Measurements from ENCODE around the gene AKT3.
"Not testable (repeated sequence)": the region's sequence is repeated elsewhere in the genome, so short reads cannot be mapped to it uniquely, and the experiment has no call there.

Gene AKT3

DNA sequence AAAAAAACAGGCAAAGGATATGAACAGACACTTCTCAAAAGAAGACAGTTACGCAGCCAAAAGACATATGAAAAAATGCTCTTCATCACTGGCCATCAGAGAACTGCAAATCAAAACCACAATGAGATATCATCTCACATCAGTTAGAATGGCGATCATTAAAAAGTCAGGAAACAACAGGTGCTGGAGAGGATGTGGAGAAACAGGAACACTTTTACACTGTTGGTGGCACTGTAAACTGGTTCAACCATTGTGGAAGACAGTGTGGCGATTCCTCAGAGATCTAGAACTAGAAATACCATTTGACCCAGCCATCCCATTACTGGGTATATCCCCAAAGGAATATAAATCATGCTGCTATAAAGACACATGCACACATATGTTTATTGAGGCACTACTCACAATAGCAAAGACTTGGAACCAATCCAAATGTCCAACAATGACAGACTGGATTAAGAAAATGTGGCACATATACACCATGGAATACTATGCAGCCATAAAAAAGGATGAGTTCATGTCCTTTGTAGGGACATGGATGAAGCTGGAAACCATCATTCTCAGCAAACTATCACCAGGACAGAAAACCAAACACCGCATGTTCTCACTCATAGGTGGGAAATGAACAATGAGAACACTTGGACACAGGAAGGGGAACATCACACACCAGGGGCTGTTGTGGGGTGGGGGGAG is 77.5 kb downstream of the AKT3 start:
- DNase-seq: not testable (repeated sequence)

DNA sequence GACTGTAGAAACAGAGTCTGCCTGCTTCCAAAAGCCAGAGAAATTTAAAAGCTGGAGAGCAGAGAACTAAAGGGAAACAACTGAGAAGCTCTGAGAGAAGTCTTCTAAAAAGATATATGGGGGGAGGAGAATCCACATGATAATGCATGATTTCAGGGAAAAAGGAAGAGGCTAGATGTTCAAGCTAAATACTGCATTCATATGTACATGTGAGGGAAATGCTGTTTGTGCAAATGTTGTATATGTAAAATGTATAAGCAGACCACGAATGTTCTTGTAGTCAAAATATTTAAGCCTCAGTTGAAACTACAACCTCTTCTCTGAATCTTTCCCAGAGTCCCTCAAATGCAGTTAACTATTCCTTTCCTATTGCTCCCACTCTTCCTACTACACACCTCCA is 79.2 kb downstream of the AKT3 start:
- no peak for DNase-seq

DNA sequence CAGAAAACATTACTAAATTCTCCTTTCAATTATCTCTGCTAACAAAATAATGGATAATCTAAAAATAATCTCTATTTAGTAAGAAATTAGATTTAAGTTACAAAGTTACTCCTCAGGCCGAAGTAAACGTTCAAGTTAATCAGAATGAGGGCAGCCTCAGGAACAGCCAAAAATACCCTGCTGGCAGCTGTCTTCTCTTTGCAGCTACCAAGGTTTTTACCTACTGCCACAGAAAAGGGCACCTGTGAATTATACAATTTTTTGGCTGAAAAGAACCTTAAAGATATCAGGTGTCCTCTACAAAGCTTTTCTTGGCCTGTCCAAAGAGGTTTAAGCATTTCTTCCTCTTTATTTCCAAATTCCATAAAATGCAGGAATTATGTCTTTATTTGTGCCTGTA is 84.4 kb downstream of the AKT3 start:
- DNase-seq: no peak

DNA sequence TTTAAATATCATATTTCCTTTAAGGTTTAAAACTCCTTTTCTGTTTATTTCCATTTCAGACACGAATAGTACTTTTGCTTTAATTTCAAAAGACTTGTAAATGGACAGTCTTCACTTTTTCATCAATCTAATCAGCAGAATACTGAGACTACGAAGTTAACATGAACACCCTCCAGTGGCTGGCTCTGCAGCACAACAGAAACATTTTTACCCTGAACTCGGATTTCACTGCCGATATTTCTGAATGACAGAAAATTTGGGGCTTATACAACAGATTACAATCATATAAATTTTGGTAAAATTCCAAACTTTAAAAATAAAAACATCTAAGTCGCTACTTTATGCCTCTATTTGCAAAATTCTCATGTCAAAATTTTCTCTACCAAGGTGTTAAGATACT is 86.2 kb downstream of the AKT3 start:
- DNase-seq: no peak

DNA sequence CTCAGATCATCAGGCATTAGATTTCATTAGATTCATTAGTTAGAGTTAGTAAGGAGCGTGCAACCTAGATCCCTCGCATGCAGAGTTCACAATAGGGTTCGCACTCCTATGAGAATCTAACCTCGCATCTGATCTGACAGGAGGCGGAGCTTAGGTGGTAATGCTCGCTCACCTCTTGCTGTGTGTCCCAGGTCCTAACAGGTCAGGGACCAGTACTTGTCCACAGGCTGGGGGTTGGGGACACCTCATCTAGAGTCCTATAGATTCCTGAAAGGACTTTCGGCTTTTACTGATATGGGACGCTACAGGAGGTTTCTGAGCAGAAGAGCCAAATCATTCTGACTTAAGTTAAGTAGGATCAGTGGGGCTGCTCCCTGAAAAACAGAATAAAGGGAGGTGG is 91.4 kb downstream of the AKT3 start:
- DNase-seq: no peak

DNA sequence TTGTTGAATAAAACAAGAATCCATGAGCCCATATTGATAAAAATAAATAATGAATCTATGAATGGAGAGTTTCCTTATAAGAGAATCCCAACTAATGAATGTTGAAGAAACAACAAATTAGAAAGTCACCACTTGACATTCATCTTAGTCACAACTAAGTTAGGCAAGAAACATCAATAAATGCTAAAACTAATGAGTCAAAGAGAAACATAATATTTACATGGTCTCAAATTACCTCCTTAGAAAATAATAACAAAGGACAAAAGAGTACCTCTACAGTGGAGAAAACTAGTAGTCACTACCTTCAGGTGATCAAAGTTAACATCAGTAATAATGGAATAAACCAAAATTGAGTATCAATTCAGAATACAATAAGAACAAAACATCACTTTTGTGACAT is 93.5 kb downstream of the AKT3 start:
- no peak for DNase-seq

DNA sequence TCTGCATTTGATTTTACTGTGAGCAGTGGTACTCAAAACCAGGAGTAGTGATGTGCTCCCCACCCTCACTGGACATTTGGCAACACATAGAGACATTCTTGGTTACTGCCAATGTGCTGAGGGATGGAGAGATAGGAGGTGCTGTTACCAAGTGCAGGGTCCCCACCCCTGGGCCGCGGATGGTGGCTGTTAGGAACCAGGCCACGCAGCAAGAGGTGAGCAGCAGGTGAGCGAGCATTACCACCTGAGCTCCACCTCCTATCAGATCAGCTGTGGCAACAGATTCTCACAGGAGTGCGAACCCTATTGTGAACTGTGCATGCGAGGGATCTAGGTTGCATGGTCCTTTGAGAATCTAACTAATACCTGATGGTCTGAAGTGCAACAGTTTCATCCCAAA is 95.7 kb downstream of the AKT3 start:
- DNase-seq: no peak

DNA sequence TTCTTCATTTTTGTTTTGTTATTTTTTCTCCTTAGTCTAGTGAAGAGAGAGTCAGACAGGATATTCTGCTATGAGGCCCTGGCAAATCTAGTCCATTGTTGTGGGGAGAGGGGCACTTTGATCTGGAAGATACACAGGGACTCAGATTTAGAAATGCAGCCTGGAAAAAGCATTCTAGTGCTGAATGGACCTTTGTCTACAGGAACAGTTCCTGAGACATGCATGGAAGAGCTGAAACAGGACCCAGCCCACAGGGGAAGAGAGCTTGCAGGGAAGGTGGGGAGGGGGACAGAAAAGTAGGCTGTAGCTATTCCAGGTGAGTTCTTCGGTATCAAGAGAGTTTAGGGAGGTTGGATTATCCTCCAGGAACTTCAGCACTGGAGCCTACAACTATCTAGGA is 98.5 kb downstream of the AKT3 start:
- DNase-seq: no peak

DNA sequence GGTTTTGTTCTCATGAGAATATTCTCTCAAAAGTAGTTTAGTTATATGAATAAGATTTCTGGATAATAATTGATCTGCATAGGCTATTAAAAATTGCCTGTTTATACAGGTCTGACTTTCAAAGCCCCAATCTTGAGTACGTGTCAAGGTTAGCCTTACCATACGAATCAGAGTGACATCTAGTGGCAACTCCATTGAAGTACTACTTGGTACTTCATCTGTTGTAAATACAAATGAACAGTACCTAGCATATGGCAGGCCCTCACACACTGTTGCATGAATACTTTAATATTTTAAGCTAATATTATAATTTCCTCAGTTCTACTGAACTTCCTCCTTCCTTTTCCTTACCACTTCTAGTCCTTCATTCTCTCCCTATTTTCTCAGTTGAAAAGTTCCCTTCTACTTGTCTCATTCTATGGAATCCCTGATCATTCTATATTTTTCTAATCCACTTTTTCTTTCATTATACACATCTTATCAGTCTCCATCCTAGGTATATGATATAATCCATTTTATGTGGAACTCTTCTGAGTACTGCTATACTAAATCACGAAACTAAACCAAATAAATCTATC is 101.2 kb downstream of the AKT3 start:
- no peak for DNase-seq

DNA sequence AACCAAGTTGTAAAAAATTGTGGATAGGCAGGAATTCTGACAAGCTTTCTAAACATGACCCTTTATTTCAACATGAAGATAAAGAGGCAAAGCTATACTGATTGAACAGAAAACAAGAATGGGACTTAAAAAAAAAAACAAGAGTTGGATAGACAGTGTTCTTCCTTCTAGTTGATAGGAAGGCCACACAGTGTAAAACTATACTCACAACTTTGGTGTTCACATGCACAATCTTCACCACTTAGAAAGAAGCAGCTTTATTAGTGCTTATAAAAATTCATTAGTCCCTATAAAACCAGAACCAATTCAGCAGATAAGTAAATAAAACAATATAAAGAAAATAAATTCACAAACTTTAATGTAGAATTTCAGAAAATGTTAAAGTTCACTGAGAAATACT is 101.8 kb downstream of the AKT3 start:
- DNase-seq: no peak

DNA sequence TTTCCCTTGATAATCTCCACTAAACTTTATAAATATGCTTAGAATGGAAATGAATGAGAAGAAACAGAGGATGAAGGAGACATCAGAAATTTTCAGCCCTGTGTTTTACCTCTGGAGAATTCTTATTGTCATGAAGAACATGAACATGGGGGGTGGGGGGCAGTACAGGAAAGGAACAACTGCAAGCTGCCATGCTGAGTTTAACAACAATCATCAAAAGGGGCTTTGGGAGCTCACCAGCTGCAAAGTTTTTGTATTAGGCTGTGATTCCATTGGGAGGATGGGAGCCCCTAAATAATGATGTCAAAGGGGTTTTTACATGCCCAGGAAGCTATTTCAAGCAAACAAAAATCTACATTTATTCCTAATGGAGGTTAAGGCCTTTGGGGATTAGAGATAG is 103.3 kb downstream of the AKT3 start:
- DNase-seq: no peak

DNA sequence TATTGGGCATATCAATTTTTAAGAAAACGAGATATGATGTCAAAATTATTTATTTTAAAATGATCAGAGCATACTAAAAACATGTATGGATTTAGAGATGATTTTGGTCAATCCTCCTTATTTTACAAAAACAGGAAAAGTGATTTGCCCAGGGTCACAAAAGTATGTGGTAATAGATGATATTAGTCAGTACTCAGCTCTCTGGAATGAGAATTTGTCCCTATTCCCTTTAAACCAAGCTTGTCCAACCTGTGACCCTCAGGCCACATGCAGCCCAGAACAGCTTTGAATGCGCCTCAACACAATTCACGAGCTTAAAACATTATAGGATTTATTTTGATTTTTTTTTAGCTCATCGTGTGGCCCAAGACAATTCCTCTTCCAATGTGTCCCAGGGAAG is 104.7 kb downstream of the AKT3 start:
- DNase-seq: no peak

DNA sequence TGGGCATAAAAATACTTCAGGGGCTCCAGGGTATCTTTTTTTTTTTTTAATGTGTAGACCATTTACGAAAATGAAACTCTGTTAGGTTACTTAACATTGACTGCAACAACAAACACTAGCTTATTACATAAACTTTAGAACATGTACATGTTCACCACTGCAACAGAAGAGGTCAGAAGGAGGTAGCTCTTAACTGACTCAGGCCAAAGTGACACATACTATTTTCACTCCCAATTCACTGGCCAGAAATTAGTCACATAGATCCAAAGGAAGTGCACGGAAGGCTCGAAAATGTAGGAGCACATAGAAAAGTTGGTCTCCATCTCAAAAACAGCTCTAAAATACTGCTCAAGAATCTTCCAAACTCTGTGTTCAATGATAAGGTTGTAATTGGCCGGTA is 107.2 kb downstream of the AKT3 start:
- DNase-seq: no peak

DNA sequence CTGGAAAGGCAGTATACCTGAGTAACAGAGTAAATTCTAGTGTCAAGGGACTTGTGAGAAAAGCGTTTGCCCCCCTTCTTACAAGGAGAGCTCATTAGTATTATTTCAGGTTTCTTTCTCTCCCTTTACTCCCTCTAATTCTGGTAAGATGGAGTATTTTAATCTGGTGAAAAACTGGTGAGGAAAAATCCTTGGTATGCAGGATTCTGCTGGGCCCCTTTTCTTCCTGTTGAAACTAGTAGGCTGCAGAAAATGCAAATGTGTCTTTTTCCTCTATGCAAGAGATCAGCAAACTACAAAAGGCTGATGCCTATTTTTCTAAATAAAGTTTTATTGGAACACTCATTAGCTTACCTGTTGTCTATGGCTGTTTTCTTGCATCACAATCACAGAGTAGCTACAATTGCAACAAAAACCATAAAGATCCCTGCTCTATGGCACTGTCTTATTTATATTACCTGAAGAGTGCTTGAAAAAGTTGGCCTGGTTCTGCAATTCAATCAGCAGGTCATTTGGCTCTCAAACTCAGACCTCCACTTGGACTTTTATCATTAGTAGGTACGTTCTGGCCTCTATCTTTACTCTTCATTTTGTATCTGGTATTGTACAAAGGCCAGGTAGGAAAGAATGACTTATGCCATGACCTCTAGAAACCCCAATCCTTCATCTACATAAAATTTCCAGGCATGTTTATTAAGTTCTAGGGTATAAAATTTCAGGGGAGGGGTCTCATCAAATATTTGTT is 109.6 kb downstream of the AKT3 start:
- no peak for DNase-seq

DNA sequence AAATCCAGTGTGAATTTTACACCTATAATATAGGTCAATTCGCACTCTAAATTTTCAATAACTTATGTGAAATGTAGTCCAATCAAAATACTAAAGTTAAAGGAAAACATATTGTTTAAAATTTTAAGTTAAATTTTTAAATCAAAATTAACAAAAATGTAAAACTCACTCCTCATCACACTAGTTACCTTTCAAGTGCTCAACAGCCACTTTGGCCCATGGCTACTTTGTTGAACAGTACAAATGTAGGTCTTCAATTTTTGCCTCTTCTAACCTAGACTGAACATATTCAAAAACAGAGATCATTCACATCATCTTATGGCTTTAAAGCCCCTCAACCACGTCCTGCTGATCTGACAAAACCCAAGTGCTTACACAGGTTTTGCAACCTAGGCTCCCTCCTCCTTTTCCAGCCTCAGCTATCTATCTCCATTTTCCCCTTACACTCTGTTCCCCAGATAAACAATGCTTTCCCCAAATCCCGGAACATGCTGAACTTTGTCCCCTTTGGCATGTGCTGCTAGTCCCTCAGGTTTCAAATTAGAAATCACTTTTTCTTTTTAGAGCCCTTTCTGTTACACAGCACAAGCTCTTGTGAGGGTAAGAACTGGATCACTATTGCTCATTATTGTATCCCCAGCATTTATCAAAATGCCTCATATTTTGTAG is 110.6 kb downstream of the AKT3 start:
- DNase-seq: no peak

DNA sequence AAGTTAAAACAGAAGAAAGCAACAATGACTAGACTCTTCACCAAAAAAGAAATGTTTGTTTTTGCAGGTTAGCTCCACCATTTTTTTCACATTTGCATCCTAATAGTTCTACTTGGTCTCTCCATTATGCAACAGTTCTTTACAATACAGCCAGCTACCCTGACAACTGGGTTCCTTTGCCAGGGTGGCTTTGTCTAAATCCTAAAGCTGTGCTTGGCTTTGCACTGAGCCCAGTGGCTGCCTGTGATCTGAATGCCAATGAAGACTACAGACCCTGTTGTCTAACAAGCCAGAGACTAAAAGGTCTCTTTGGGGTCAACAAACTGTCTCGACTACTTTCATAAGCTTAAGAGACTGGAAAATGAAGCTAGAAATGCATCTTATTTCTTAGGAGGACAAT is 112.0 kb downstream of the AKT3 start:
- DNase-seq: no peak

DNA sequence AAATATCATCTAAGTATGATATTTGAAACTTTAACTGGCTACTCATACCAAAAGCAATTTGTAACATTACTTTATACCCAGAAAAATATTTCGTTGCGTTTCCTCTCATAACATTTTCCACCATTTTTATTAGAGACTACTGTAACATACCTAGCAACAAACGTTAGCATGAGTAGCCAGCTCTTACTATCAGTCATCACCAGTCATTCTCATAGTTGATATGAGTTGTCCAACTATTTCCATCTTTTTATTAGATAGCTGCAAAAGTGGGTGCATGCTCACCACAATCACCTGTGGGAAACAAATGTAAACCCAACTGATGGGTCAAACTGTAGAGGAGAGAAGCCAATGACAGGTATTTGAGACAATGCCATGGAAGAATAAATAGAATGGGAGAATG is 114.6 kb downstream of the AKT3 start:
- no peak for DNase-seq

DNA sequence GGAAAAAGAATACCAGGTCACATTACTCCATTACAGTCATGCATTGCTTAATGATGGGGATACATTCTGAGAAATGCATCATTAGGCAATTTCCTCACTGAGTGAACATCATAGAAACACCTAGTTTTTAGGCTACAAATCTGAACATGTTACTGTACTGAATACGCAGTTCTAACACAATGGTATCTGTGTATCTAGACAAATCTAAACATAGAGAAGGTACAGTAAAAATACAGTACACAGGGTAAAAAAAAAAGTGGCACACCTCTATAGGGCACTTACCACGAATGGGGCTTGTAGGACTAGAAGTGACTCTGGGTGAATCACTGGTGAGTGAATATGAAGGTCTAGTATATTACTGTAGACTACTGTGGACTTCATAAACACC is 115.7 kb downstream of the AKT3 start:
- no peak for DNase-seq

DNA sequence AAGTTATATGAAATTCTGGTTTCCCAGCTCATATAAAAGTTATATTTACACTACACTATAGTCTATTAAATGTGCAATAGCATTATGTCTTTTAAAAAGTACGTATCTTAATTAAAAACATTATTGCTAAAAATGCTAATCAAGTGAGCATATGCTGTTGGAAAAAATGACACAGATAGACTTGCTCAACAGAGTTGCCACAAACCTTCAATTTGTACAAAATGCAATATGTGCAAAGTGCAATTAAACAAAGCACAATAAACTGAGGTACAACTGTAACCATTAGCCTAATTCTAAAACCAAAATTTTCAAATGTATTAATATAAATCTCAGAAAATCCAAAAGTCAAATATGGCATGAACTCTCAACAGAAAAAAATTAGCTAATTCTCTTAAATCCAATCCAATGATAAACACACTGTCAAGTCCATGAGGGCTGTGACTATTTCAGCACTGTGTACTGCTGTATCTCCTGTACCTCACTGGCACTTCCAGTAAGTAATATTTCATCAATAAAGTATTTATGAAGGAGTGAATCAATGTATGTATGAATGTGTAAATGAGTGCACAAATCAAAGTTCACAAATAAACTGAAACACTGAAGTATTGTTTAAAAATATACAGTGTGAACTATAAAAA is 116.3 kb downstream of the AKT3 start:
- no peak for DNase-seq

DNA sequence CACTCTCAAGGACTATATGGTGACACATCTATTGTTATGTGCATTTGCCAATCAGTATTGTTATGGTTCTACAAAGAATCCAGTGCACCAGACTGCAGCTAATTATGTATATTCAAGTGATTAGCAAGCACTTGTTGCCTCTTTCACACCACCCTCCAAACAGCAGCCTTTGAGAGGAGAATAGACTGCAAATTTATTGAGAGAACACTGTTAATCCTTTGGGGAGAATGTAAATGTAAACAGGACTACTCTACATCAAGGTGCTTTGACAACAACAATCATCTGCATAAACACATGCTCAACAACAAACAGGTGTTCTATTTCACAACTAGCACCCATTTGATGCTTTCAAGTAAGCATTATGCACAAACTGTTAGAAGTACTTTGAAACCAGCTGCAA is 117.4 kb downstream of the AKT3 start:
- DNase-seq: no peak

DNA sequence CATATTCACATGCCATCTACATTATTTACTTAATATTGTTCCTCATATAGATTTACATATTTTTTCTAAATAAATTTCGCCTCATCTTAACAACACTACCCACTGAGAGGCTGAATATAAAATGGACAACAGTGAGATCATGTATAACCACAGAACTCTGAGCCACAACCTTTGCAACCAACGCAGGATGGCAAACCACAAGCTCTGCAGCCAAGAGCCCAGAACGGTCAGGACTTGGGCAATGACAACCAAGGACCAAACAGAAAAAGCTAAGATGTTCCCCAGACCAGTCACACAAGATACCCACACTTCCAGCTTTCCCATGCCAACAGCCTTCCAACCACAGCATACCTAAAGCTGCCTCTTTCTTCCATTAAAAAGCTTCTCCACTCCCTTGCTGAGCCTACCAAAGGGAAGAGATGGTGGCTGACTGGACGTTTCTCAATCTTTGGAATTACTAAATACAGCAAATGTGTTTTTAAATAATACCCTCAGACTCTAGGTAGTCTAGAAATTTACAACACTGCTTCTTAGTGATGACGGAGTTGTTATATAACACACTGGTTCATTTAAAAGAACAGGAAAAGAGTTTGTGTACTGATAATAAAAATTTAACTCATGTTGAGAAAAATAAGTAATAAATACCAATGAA is 117.9 kb downstream of the AKT3 start:
- DNase-seq: no peak

DNA sequence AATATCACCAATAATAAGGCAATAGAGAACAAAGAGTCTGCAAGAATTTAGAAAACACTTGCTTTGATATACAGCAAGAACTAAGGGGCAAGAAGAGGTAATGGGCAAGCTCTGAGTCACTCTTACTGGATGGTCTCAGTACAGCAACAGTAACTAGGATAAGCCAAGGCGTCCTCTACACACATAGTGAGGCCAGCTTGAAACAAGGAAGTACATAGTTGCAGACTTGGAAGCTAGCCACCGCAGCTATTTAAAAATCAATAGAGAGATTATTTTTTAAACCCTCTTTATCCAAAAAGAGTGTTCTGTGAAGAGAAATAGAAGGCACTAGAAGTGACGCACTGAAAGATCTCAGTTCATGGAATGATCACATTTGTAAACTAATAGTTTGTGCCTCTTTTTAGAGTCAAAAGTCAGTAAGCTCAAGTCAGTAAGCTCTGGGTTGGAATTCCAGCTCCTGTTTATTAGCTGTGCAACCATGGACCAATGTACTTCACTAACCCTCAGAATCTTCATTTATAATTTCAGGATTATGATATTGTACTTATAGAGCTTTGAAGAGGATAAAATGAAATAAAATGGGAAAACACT is 118.6 kb downstream of the AKT3 start:
- DNase-seq: no peak

Measured in activated CD4-positive, alpha-beta T cell treated with anti-CD3 and anti-CD28 coated beads, Interleukin-2, amount 50 U/mL, for 1 hour (primary cell).